Suppressor macrophage treated with lipopolysaccharide for 4 hours (primary cell): ENCODE data around the gene NHSL2.
A peak's percentile ranks its signal among the peaks of the same experiment; 100 is the strongest.
"Not testable (repeated sequence)": the region's sequence is repeated elsewhere in the genome, so short reads cannot be mapped to it uniquely, and the experiment has no call there.

ENCODE experiments used
- DNase-seq: peaks from one replicate; pipeline ENCODE4 v3.0.0-alpha.2; 2020

Gene NHSL2

GRCh38 chrX:72133851-72134546, 223.4 kb downstream of the NHSL2 start:
- DNase-seq, result no peak

- DNase-seq, result no peak
Observed at GRCh38 chrX:72137846-72138495, 227.3 kb downstream of the NHSL2 start.

- DNase-seq, result no peak
Observed at GRCh38 chrX:72139538-72139937, 228.9 kb downstream of the NHSL2 start.

- no peak for DNase-seq
Observed at GRCh38 chrX:72141372-72142004, 230.8 kb downstream of the NHSL2 start.

GRCh38 chrX:72142094-72142793, 231.6 kb downstream of the NHSL2 start:
- DNase-seq, result no peak

GRCh38 chrX:72142794-72143608, 232.4 kb downstream of the NHSL2 start:
- no peak for DNase-seq

- DNase-seq, result no peak
Observed at GRCh38 chrX:72143609-72143907, 232.9 kb downstream of the NHSL2 start.

GRCh38 chrX:72145181-72145580, 234.5 kb downstream of the NHSL2 start:
- no peak for DNase-seq

- DNase-seq, result no peak
Observed at GRCh38 chrX:72146527-72146926, 235.9 kb downstream of the NHSL2 start.

GRCh38 chrX:72158773-72159172, 248.1 kb downstream of the NHSL2 start:
- DNase-seq, result no peak

GRCh38 chrX:72159769-72160168, 249.1 kb downstream of the NHSL2 start:
- DNase-seq, result no peak

GRCh38 chrX:72165551-72165950, 254.9 kb downstream of the NHSL2 start:
- no peak for DNase-seq

- peak; percentile 22 for DNase-seq
Observed at GRCh38 chrX:72169008-72169728, 258.5 kb downstream of the NHSL2 start.

GRCh38 chrX:72176289-72176688, 265.6 kb downstream of the NHSL2 start:
- DNase-seq, result not testable (repeated sequence)

GRCh38 chrX:72176981-72177380, 266.3 kb downstream of the NHSL2 start:
- DNase-seq, result no peak

- DNase-seq, result no peak
Observed at GRCh38 chrX:72180539-72180938, 269.9 kb downstream of the NHSL2 start.

- peak; percentile 93 for DNase-seq
Observed at GRCh38 chrX:72181178-72182125, 270.8 kb downstream of the NHSL2 start, which contains the start of gene PIN4. Gene PIN4 (plus strand): TSS chrX:72181757. CDS start chrX:72181786, 29 bp downstream.

GRCh38 chrX:72182924-72183323, 272.3 kb downstream of the NHSL2 start:
- DNase-seq, result no peak

- no peak for DNase-seq
Observed at GRCh38 chrX:72201836-72202536, 291.3 kb downstream of the NHSL2 start.
